Stomach smooth muscle (tissue), 2 donors: Measurements from ENCODE around the gene ARHGEF7.
A peak's percentile ranks its signal among the peaks of the same experiment; 100 is the strongest.

Source experiments
- H3K27ac ChIP-seq: one replicate; pipeline ENCODE4 v1.7.0; 2013; ENCODE audit warnings: mild to moderate bottlenecking, low read length, inconsistent platforms
- H3K27me3 ChIP-seq, 2 donors: one replicate each; pipeline ENCODE4 v1.7.0; 2013; ENCODE audit warnings: low read length in 2 of 2; ENCODE audit not compliant: insufficient read depth in 2 of 2, control insufficient read depth in 1 of 2
- H3K36me3 ChIP-seq, 2 donors: one replicate each; pipeline ENCODE4 v1.7.0; 2013; ENCODE audit warnings: low read length in 2 of 2; ENCODE audit not compliant: control insufficient read depth in 2 of 2, insufficient read depth in 2 of 2
- H3K4me1 ChIP-seq: one replicate; pipeline ENCODE4 v1.7.0; 2013; ENCODE audit warnings: low read length; ENCODE audit not compliant: control insufficient read depth, insufficient read depth
- H3K4me3 ChIP-seq, 2 donors: one replicate each; pipeline ENCODE4 v1.7.0; 2013; ENCODE audit warnings: low read length in 2 of 2
- H3K9ac ChIP-seq, 2 donors: one replicate each; pipeline ENCODE4 v1.7.0; 2013; ENCODE audit warnings: low read length in 2 of 2, mild to moderate bottlenecking in 1 of 2
- H3K9me3 ChIP-seq, 2 donors: one replicate each; pipeline ENCODE4 v1.7.0; 2013; ENCODE audit warnings: low read length in 2 of 2; ENCODE audit not compliant: control insufficient read depth in 2 of 2
- donor health status: healthy.
- donor health status: Pancreatic carcinoma.

ARHGEF7 gene

GRCh38 chr13:111168107-111168506, 53.0 kb downstream of the ARHGEF7 start:
- no peaks in the 10 kb centered on the region for H3K9me3 ChIP-seq
- peaks cover 5% of the 10 kb centered on the region for H3K4me1 ChIP-seq
- H3K36me3 ChIP-seq, result peaks cover 0 to 6% of the 10 kb centered on the region in 2 donors
- no peak overlapping the region for H3K4me3 ChIP-seq
- H3K27me3 ChIP-seq, result no peaks in the 10 kb centered on the region
- no peak overlapping the region for H3K27ac ChIP-seq
- H3K9ac ChIP-seq, result no peak overlapping the region

- Histone ChIP-seq H3K27me3 (no peaks in the 10 kb centered on the region), H3K4me1 (peaks cover 8% of the 10 kb centered on the region), H3K9me3 (no peaks in the 10 kb centered on the region), H3K27ac (no peak overlapping the region), H3K36me3 (peaks cover 0 to 9% of the 10 kb centered on the region in 2 donors), H3K4me3 (no peak overlapping the region), H3K9ac (no peak overlapping the region)
Measured at GRCh38 chr13:111171112-111171511, 56.0 kb downstream of the ARHGEF7 start.

GRCh38 chr13:111171629-111172028, 56.5 kb downstream of the ARHGEF7 start:
- no peak overlapping the region for H3K9ac ChIP-seq
- no peaks in the 10 kb centered on the region for H3K27me3 ChIP-seq
- no peak overlapping the region for H3K4me3 ChIP-seq
- H3K27ac ChIP-seq, result no peak overlapping the region
- H3K4me1 ChIP-seq, result peaks cover 8% of the 10 kb centered on the region
- no peaks in the 10 kb centered on the region for H3K9me3 ChIP-seq
- H3K36me3 ChIP-seq, result peaks cover 0 to 9% of the 10 kb centered on the region in 2 donors

GRCh38 chr13:111174377-111175114, 59.4 kb downstream of the ARHGEF7 start:
- H3K4me1 ChIP-seq, result peaks cover 23% of the 10 kb centered on the region
- H3K9me3 ChIP-seq, result no peaks in the 10 kb centered on the region
- H3K36me3 ChIP-seq, result peaks cover 4 to 6% of the 10 kb centered on the region in 2 donors

GRCh38 chr13:111175372-111175771, 60.3 kb downstream of the ARHGEF7 start:
- H3K4me1 ChIP-seq, result peaks cover 23% of the 10 kb centered on the region
- H3K27ac ChIP-seq, result no peak overlapping the region
- H3K36me3 ChIP-seq, result peaks cover 4 to 6% of the 10 kb centered on the region in 2 donors
- H3K27me3 ChIP-seq, result no peaks in the 10 kb centered on the region
- H3K9me3 ChIP-seq, result no peaks in the 10 kb centered on the region
- no peak overlapping the region for H3K4me3 ChIP-seq
- no peak overlapping the region for H3K9ac ChIP-seq

More at GRCh38 chr13:111174377-111175114, 59.4 kb downstream of the ARHGEF7 start:
- no peaks in the 10 kb centered on the region for H3K27me3 ChIP-seq
- no peak overlapping the region for H3K4me3 ChIP-seq
- no peak overlapping the region for H3K9ac ChIP-seq
- H3K27ac ChIP-seq, result no peak overlapping the region

GRCh38 chr13:111175935-111176334, 60.8 kb downstream of the ARHGEF7 start:
- no peaks in the 10 kb centered on the region for H3K9me3 ChIP-seq
- H3K27ac ChIP-seq, result no peak overlapping the region
- peaks cover 4 to 6% of the 10 kb centered on the region in 2 donors for H3K36me3 ChIP-seq
- H3K27me3 ChIP-seq, result no peaks in the 10 kb centered on the region
- peaks cover 23% of the 10 kb centered on the region for H3K4me1 ChIP-seq
- H3K9ac ChIP-seq, result no peak overlapping the region
- H3K4me3 ChIP-seq, result no peak overlapping the region

- H3K4me1 ChIP-seq, result peaks cover 21% of the 10 kb centered on the region
- H3K9ac ChIP-seq, result no peak overlapping the region
- no peak overlapping the region for H3K27ac ChIP-seq
- H3K4me3 ChIP-seq, result no peak overlapping the region
- H3K27me3 ChIP-seq, result no peaks in the 10 kb centered on the region
- no peaks in the 10 kb centered on the region for H3K9me3 ChIP-seq
- peaks cover 4 to 6% of the 10 kb centered on the region in 2 donors for H3K36me3 ChIP-seq
Measured at GRCh38 chr13:111176421-111176820, 61.3 kb downstream of the ARHGEF7 start.

GRCh38 chr13:111177081-111177711, 62.1 kb downstream of the ARHGEF7 start:
- H3K9ac ChIP-seq, result peak overlapping the region in 1 of 2 donors; percentile 51
- H3K4me1 ChIP-seq, result peaks cover 21% of the 10 kb centered on the region
- no peaks in the 10 kb centered on the region for H3K27me3 ChIP-seq
- H3K36me3 ChIP-seq, result peaks cover 4 to 7% of the 10 kb centered on the region in 2 donors
- H3K9me3 ChIP-seq, result no peaks in the 10 kb centered on the region
- no peak overlapping the region for H3K4me3 ChIP-seq
- H3K27ac ChIP-seq, result peak overlapping the region; percentile 41

DNA sequence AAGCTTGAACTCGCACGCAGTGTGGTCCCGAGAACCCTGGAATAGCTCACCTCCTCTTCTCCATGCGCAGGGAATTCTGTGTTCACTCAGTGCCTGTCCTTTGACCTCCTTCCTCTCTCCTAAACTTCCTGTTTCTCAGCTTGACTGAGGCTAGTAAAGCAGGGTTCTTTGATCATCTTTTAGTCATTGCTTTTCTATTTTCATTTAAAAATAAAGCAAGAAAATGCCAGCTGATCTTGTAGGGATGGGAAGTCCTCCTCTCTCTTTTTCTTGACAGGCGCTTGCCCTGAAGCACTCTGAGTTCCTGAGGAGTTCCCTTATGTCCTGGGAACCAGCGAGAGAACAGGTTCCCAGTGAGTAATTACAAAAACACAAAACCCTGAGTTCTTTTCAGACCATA, 62.8 kb downstream of the ARHGEF7 start:
- Histone ChIP-seq H3K4me1 (peaks cover 22% of the 10 kb centered on the region), H3K27ac (peak overlapping the region; percentile 41), H3K9me3 (no peaks in the 10 kb centered on the region), H3K27me3 (no peaks in the 10 kb centered on the region), H3K9ac (no peak overlapping the region), H3K36me3 (peaks cover 4 to 7% of the 10 kb centered on the region in 2 donors), H3K4me3 (no peak overlapping the region)

GRCh38 chr13:111178402-111178801, 63.3 kb downstream of the ARHGEF7 start:
- Histone ChIP-seq H3K4me3 (no peak overlapping the region), H3K9ac (no peak overlapping the region), H3K27ac (no peak overlapping the region), H3K36me3 (peaks cover 4 to 6% of the 10 kb centered on the region in 2 donors), H3K4me1 (peaks cover 22% of the 10 kb centered on the region), H3K9me3 (no peaks in the 10 kb centered on the region), H3K27me3 (no peaks in the 10 kb centered on the region)
